NCI-H2227 (cell line): Measurements from ENCODE around the gene ASH1L.
"Not testable (repeated sequence)": the region's sequence is repeated elsewhere in the genome, so short reads cannot be mapped to it uniquely, and the experiment has no call there.

Experiments
- DNase-seq: peaks from one replicate; lab custom pipeline; 2025; ENCODE audit not compliant: unreplicated experiment; lab: John Stamatoyannopoulos, UW

Gene ASH1L

DNA sequence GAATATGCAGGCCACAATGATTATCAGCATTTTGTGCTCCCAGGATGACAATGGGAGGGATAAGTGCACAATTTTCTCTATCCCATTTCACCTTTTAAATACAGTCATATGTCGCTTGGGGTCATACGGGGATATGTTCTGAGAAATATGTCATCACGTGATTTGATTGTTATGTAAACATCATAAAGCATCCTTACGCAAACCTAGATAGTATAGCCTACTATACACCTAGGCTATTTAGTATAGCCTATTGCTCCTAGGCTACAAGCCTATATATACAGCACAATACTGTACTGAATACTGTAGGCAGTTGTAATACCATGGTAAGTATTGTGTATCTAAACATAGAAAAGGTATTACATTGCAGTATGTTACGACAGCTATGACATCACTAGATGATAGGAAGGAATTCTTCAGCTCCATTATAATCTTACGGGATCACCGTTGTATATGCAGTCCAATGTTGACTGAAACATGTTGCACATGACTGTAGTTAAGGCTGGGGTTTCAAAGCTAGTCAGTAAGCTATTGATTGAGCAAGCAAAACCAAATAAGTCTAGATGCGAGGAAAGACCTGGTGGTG lies 223.0 kb downstream of the ASH1L start:
- DNase-seq = no peak

GRCh38 chr1:155334962-155335361 lies 227.6 kb downstream of the ASH1L start:
- no peak for DNase-seq

DNA sequence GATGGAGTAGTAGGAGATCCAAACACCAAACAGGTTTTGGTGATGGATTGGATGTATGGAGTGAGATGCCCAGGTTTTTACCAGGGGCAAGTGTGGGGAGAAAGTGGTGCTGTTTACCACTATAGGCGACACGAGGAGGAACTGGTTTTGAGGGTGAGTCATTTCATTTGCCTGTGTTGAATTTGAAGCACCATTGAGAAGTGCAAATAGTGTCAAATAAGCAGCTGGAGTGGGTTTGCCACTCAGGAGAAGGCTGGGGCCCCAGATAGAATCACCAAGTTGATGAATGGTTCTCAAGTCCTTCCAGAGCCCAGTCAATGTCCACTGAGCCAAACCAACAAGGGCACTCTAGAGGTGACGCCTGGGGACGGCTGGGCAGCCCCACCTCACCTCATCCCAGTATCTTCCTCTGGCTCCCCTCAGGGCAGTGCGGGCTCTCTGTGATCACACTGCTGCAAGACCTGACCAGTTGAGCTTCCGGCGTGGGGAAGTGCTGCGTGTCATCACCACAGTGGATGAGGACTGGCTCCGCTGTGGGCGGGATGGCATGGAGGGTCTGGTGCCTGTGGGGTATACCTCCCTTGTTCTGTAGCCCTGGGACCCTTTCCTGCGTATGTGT lies 232.5 kb downstream of the ASH1L start:
- DNase-seq = no peak

DNA sequence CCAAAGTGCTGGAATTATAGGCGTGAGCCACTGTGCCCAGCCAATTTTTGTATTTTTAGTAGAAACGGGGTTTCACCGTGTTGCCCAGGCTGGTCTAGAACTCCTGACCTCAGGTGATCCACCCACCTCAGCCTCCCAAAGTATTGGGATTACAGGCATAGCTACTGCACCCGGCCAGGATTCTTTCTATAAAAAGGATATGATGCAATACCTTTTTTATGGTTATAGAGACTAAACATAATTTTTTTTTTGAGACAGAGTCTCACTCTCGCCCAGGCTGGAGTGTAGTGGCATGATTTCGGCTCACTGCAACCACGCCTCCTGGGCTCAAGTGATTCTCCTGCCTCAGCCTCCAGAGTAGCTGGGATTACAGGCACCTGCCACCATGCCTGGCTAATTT lies 233.7 kb downstream of the ASH1L start:
- not testable (repeated sequence) for DNase-seq

- no peak for DNase-seq
These were observed 234.6 kb downstream of the ASH1L start for GRCh38 chr1:155327981-155328380.

GRCh38 chr1:155326631-155327037 lies 236.0 kb downstream of the ASH1L start:
- DNase-seq = no peak

- no peak for DNase-seq
These were observed 236.5 kb downstream of the ASH1L start for GRCh38 chr1:155326020-155326526.

- DNase-seq = no peak
These were observed 237.1 kb downstream of the ASH1L start for GRCh38 chr1:155325603-155325893.

DNA sequence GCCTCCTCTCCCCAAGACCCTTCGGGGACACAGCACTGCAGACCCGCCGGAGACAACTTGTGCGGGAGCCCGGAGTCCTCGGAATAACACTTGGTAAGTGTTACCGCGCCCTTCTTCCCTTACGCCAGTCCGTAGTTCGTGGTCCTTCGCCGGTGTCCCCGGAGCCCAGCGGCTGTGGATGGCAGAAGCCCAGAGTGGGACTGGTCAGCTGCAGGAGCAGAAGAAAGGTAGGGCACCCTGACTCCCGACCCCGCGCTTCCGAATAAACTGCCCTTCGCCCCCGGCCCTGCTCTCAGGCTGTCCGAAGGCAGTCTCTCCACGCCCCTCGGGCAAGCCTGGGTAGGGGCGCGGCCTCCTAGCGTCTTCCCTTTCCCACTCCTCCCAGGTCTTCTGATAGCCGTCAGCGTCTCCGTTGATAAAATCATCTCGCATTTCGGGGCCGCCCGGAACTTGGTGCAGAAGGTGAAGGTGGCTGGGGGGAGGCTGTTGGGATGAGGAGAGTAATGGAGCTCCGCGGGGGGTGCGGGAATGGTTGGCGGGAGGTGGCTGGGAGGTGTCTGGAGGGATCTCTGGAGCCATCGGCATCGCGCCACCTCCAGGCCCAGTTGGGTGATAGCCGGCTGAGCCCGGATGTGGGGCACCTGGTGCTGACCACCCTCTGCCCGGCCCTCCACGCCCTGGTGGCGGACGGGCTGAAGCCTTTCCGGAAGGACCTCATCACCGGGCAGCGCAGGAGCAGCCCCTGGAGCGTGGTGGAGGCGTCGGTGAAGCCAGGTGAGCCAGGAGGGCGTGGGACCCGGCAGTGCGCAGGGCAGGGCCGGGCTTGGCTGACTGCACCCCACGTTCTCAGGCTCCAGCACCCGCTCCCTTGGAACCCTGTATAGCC lies 237.6 kb downstream of the ASH1L start:
- DNase-seq = peak; percentile 72

DNA sequence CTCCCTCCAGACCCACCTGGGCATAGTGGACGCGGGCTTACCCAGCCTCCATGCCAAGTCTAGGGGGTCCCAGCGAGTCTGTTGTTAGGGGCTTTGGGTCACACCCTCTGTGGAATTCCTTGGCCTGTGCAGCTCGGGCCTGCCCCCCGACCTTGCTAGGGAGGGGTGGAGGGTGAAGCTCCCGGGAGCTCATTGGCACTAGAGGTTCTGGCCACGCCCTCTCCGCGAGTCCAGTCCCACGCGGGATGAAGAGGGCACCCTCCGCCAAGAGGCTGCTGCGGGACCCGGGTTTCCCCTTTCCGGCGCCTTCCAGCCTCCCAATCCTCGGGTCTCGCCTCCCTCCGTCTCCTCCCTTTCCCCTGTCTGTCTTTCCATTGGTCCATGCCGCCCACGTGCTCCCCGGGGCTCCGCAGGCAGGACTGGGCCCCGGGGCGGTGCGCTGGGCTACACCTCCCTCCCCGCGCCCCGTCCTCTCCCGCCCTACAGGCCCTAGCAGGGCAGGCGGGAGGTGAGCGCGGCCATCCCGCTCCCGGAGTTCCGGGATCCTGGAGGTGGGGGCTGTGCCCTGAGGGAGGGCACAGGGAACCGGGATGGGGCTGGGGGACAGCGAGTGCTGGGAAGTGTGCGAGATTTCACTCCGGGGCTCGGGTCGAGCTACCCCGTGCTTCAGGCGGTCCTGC lies 238.4 kb downstream of the ASH1L start:
- DNase-seq = peak; percentile 94

DNA sequence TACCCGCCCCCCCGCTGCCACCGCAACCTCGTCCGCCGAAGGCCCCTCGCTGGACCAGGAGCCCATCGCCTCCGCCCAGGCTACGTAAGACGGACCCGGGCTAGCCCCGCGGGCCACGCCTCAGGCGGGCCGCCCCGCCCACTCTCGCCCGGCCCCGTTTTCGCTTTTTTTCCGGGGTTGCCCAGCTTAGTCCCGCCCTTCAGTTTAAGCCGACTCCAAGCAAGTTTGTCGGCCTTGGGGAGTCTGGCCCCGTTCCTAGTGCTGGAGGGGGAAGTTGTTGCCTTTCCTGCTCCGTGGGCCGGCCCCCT lies 238.9 kb downstream of the ASH1L start:
- DNase-seq = peak; percentile 88

- DNase-seq = peak; percentile 93
These were observed 239.5 kb downstream of the ASH1L start for GRCh38 chr1:155322953-155323728.

DNA sequence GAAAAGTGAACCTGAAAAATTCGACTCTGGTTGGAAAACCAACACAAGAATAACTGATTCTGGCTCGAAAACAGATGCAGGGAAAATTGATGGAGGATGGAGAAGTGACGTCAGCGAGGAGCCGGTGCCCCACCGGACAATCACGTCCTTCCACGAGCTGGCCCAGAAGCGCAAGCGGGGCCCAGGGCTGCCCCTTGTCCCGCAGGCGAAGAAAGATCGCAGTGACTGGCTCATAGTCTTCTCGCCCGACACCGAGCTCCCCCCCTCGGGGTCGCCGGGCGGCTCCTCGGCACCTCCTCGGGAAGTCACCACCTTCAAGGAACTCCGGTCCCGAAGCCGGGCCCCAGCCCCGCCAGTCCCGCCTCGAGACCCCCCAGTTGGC lies 240.0 kb downstream of the ASH1L start:
- peak; percentile 60 for DNase-seq

GRCh38 chr1:155321639-155322503 lies 240.7 kb downstream of the ASH1L start:
- peak; percentile 46 for DNase-seq

- DNase-seq = peak; percentile 94
These were observed 241.7 kb downstream of the ASH1L start, which contains the start of gene RUSC1 for GRCh38 chr1:155320661-155321617. TSS of gene RUSC1 (plus strand) at chr1:155320894. CDS start at chr1:155321774, 880 bp downstream.

GRCh38 chr1:155320252-155320651 lies 242.4 kb downstream of the ASH1L start:
- DNase-seq = no peak

DNA sequence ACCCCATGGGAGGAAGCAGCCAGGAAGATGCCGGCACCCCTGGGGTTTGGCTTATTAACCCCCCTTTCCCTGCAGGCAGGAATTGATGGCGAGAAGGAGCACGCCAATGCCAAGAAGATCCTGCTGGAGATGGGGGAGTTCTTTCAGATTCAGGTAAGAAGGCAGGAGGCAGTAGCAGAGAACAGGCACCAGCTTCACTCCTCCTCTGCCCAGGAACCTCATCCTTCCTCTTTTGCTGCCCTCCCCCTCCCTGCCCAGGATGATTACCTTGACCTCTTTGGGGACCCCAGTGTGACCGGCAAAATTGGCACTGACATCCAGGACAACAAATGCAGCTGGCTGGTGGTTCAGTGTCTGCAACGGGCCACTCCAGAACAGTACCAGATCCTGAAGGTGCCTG lies 243.1 kb downstream of the ASH1L start:
- DNase-seq = no peak

DNA sequence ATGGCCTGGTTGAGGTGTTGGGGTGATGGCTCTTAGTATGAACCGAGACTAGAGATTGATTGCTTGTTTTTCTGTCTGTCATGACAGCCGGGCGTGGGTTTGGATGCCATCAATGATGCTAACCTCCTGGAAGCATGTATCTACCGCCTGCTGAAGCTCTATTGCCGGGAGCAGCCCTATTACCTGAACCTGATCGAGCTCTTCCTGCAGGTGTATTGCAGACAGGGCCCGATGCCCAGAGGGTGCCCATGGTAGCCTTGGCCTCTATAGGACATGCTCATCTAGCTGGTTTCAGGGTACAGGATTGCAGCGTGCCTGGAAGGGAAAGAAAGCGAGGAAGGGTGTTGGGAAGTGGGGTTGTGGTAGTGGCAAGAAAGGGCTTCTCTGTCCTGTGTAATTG lies 244.5 kb downstream of the ASH1L start:
- no peak for DNase-seq

DNA sequence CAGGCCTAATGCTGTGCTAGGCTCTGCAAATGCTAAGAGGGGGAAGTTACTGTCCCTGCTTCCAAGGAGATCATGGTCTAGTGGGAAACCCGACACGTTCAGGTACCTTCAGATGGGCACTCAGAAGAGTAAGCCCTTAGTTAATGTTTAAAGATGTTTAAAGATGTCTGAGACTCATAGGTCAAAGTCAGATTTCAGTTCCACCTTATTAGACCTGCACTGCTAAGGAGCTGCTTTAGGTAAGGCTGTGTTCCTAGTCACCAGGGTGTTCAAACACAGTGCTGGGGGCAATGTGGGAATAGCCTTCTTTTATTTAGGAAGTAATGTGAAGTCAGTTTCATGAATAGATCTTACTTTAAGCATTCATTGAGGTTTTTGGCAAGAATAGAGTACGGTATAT lies 245.7 kb downstream of the ASH1L start:
- DNase-seq = no peak
